Amygdala (tissue), 56 donors: ENCODE data around the gene SLC26A1.
"Not testable (repeated sequence)": the region's sequence is repeated elsewhere in the genome, so short reads cannot be mapped to it uniquely, and the experiment has no call there.

Experiments
- DNase-seq, 56 donors: peaks; one replicate each; lab custom pipeline; 2025; lab: John Stamatoyannopoulos, UW

Gene SLC26A1

GRCh38 chr4:946517-947471, 46.4 kb downstream of the SLC26A1 start:
- no peak for DNase-seq

- no peak for DNase-seq
Observed at GRCh38 chr4:946103-946450, 47.1 kb downstream of the SLC26A1 start.

GRCh38 chr4:945274-946102, 47.7 kb downstream of the SLC26A1 start:
- DNase-seq: no peak

GRCh38 chr4:939508-939907, 53.7 kb downstream of the SLC26A1 start:
- DNase-seq: not testable (repeated sequence)
